Measurements from ENCODE around the gene DNPH1. TPM values are rescaled to one million over a fixed set of nuclear protein-coding genes. Genes with fewer than 3 reads are reported as not detected.

The DNPH1 gene
- total RNA-seq, 1 donor from 2014 or later = 71.6 TPM

DNA sequence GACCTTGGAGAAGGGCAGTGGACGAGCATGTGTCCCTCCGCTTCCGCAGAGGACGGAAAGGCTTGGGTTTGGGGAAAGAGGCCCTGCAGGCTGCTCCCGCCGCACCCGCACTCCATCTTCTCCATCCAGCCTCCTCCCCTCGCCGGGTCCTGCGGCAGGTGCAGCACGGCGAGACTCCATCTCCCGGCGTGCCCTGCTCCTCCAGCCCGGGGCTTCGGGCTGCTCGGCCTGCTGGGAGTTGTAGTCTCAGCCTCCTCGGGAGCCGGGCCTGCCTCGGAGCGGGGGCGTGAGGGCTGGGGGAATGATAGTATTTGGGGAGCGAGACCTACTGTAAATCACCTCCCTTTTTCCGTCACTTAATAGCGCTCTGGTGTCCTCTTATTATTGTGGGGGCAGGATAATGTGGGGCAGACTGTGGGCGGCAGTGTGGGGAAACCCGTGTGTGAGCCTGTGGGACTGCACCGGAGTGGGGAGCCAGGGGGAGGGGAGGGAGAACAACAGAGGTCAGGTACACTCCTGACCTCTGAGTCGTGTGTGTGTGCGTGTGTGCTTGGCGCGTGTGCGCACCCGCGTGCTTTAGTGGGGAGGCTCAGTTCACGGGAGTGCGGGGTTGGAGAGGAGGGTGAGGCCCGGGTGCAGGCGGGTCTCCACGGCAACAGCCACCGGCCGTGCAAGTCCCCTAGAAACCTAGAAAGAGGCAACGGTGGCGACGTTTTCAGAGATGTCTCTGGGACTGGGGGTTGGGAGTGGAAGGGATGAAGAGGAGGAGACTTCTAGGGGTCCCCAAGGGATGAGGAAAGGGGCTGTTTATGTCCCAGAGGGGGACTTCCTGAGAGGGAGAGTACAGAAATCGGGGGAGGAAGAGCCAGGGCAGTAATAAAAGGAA lies 18.1 kb upstream of the DNPH1 start:
- intact Hi-C loops (cut with micrococcal nuclease) = loop anchor here (1.0 to 10.0 kb wide), 4 partner anchors 23 to 327 kb away; partner anchors contain the start of genes POLH, TJAP1 and XPO5
- H3K36me3 Mint-ChIP-seq (ENCODE audit: low read depth) = no peaks in the 10 kb centered on the region

DNA sequence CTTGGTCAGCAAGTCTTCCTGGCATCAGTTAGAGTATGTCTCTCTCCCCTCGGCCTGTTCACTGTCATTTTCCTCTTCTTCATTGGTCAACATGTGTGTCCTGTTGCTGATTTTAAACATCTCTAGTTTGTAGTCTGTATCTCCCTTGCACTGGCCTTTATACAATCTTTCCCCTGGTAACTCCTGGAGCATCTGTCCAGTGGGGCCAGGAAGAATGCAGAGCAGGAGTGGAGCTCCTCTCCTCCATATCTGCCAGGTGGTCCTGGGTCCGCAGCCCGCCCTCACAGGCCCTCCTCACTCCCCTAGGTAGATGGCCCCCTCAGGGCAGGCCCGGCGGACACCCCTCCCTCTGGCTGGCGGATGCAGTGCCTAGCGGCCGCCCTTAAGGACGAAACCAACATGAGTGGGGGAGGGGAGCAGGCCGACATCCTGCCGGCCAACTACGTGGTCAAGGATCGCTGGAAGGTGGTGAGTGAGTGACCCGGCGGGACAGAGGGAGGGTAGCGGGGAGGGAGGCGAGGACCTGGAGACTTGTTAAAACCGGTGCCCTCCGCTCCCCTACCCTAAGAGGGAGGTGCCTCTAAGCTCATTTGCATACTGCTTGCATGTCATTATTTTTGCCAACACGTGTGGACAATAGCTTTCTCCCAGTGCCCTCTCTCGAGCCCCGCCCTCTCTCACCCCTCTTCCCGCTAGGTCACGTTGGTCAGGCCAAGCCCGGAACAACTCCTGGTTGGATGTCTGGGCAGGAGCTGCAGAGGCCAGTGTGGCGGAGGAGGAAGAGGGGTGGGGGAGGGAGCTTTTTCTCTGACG lies 17.2 kb upstream of the DNPH1 start:
- Mint-ChIP-seq H3K4me3 (peak overlapping the region; percentile 77), H3K4me1 (ENCODE audit: low read depth) (peaks cover 21% of the 10 kb centered on the region), H3K36me3 (ENCODE audit: low read depth) (no peaks in the 10 kb centered on the region), H3K27me3 (ENCODE audit: insufficient read depth) (peaks cover 11% of the 10 kb centered on the region), H3K27ac (no peak overlapping the region), H3K9me3 (no peaks in the 10 kb centered on the region)
- intact Hi-C loops (cut with micrococcal nuclease) = loop anchor here (1.0 to 10.0 kb wide), 4 partner anchors 22 to 328 kb away; partner anchors contain the start of genes POLH, TJAP1 and XPO5
- DNase-seq (ENCODE audit: low spot score) = no peak

More for the DNA sequence above, 18.1 kb upstream of the DNPH1 start:
- Mint-ChIP-seq H3K27ac (peak overlapping the region; percentile 85), H3K4me3 (peak overlapping the region; percentile 77), H3K9me3 (no peaks in the 10 kb centered on the region), H3K4me1 (ENCODE audit: low read depth) (peaks cover 21% of the 10 kb centered on the region), H3K27me3 (ENCODE audit: insufficient read depth) (peaks cover 17% of the 10 kb centered on the region)
- peak; percentile 77 for DNase-seq (ENCODE audit: low spot score)

DNA sequence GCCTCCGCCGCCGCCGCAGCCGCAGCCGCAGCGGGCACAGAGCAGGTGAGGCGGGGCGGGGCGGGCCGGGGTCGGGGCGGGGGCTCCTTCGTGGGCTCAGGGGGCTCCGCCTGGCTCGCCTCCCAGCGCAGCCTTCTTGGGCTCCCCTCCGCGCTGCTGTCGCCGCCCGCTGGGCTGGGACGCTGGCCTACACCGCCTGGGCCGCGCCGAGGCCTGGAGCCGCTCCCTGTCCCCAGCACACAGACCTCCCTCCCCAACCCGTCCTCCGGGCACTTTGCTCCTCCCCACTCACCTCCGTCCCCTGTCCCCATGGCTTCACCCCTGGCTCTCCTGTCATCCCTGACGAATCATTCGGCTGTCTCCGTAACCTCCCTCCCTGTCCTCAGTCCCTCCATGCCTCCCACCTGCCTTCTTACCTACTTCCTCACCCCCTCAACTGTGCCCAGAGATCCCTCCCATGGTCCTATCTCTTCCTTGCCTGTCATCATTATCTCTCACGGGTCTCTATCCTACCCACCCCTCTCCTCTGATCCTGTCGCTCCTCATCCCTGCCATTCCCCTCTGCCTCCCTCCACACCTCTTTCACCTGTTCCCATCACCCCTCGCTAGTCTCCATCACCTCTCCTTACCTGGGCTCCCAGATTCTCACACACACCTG lies 14.5 kb upstream of the DNPH1 start:
- Mint-ChIP-seq H3K9me3 (peaks cover 6% of the 10 kb centered on the region), H3K36me3 (ENCODE audit: low read depth) (peaks cover 1% of the 10 kb centered on the region), H3K27ac (no peak overlapping the region), H3K4me3 (no peak overlapping the region), H3K4me1 (ENCODE audit: low read depth) (peaks cover 26% of the 10 kb centered on the region), H3K27me3 (ENCODE audit: insufficient read depth) (peaks cover 17% of the 10 kb centered on the region)
- intact Hi-C loops (cut with micrococcal nuclease) = loop anchor here (10.0 kb wide), 1 partner anchor 331 kb away; the partner anchor contains the start of genes POLH and XPO5
- no peak for DNase-seq (ENCODE audit: low spot score)

DNA sequence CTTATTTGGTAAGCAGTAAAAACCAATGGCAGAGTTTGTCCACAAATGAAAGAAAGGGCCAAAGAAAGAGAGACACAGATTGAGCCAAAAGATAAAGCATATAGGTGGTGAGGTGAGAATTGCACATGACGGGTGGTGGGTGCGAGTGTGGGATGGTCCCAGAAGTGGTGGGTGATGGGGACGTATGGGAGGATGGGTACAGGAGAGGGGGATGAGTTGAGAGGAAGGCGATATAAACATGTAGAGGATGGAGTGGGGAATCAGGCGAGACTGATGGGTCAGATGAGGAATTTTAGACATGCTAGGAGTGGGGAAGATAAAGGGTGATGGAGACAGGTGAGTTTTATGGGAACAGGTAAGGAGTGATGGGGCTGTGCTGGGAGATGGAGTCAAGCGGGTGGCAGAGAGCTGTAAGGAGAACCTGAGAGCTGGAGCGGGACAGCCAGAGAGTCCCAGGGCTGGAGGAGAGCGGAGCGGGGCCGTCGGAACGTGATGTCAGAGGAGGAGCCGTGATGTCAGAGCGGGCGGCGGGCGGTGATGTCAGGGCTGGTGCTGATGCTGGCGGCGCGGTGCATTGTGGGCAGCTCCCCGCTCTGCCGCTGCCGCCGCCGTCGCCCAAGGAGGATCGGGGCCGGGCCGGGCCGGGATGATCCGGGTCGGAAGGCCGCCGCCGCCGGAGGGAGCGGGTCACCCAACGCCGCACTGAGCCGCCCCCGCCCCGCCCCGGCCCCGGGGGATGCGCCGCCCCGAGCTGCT lies 13.8 kb upstream of the DNPH1 start, which contains the start of gene TTBK1:
TTBK1 (plus strand) TSS at position 574 of the 756 bp plus-strand sequence. CDS start 3,180 bp downstream, outside the sequence.
- peak; percentile 31 for DNase-seq (ENCODE audit: low spot score)
- H3K36me3 Mint-ChIP-seq (ENCODE audit: low read depth) = peaks cover 1% of the 10 kb centered on the region

DNA sequence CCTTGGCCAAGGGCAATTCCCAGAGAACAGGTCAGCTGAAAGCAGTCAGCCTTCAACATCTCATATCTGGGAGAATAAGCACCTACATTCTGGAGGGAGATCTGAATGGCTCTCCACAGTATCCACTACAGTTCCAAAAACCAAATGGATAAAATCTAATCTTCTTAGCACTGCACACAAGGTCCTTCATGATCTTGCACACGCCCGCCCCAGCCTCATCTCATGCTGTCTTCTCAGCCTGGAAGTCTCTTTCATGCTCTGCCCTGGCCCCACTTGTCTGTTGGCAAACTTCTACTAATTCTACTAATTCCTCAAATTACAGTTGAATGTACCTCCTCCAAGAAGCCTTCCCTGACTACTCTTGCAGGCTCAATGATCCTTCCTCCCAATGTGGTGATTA lies 12.2 kb upstream of the DNPH1 start:
- Mint-ChIP-seq H3K27me3 (ENCODE audit: insufficient read depth) (peaks cover 24% of the 10 kb centered on the region), H3K36me3 (ENCODE audit: low read depth) (peaks cover 1% of the 10 kb centered on the region), H3K9me3 (peaks cover 6% of the 10 kb centered on the region), H3K27ac (no peak overlapping the region), H3K4me3 (no peak overlapping the region), H3K4me1 (ENCODE audit: low read depth) (peaks cover 15% of the 10 kb centered on the region)
- intact Hi-C loops (cut with micrococcal nuclease) = loop anchor here (10.0 kb wide), 1 partner anchor 333 kb away; the partner anchor contains the start of genes POLH and XPO5
- no peak for DNase-seq (ENCODE audit: low spot score)

More for the DNA sequence above, 13.8 kb upstream of the DNPH1 start, which contains the start of gene TTBK1:
- Mint-ChIP-seq H3K27ac (no peak within 1 kb of the TSS), H3K4me3 (no peak within 1 kb of the TSS), H3K4me1 (ENCODE audit: low read depth) (peaks cover 25% of the 10 kb centered on the region), H3K9me3 (peaks cover 6% of the 10 kb centered on the region), H3K27me3 (ENCODE audit: insufficient read depth) (peaks cover 18% of the 10 kb centered on the region)
- intact Hi-C loops (cut with micrococcal nuclease) = loop anchor here (10.0 kb wide), 1 partner anchor 332 kb away; the partner anchor contains the start of genes POLH and XPO5

DNA sequence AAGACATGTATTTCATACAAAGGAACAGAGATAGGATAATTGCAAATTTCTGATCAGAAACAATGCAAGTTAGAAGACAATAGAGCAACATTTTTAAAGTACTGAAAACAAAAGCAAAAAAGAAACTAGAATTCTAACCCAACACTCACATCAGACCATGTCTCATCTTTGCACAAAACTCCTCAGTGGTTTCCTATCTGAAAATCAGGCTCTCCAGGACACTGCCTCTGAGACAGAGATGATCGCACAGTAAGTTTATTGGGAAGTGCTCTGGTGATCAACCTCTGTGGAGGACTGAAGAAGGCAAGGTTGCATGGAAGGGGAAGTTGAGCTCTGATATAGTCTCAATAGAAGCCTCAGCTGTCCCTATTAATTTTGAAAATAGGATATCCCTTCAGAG lies 11.7 kb upstream of the DNPH1 start:
- Mint-ChIP-seq H3K27ac (no peak overlapping the region), H3K27me3 (ENCODE audit: insufficient read depth) (peaks cover 24% of the 10 kb centered on the region), H3K4me1 (ENCODE audit: low read depth) (peaks cover 15% of the 10 kb centered on the region), H3K4me3 (no peak overlapping the region), H3K9me3 (peaks cover 6% of the 10 kb centered on the region), H3K36me3 (ENCODE audit: low read depth) (peaks cover 1% of the 10 kb centered on the region)
- intact Hi-C loops (cut with micrococcal nuclease) = loop anchor here (10.0 kb wide), 1 partner anchor 334 kb away; the partner anchor contains the start of genes POLH and XPO5
- DNase-seq (ENCODE audit: low spot score) = no peak

DNA sequence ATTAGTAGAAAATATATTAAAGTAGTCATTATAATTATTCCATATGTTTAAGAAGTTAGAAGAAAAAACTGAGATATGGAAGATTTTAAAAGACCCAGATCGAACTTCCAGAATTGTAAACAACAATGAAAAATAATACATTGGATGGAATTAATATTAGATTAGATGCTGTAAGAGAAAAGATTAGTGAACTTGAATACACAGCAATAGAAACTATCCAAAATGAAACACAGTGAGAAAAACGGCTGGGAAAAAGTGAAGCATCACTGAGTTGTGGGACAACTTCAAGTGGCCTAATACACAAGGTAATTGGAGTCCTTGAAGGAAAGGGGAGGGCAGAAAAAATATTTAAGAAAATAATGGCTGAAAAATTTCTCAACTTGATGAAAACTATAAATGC lies 9.8 kb upstream of the DNPH1 start:
- Mint-ChIP-seq H3K4me3 (no peak overlapping the region), H3K36me3 (ENCODE audit: low read depth) (peaks cover 1% of the 10 kb centered on the region), H3K4me1 (ENCODE audit: low read depth) (peaks cover 15% of the 10 kb centered on the region), H3K9me3 (peaks cover 6% of the 10 kb centered on the region), H3K27me3 (ENCODE audit: insufficient read depth) (peaks cover 29% of the 10 kb centered on the region), H3K27ac (no peak overlapping the region)
- DNase-seq (ENCODE audit: low spot score) = no peak
- intact Hi-C loops (cut with micrococcal nuclease) = no loop called here

DNA sequence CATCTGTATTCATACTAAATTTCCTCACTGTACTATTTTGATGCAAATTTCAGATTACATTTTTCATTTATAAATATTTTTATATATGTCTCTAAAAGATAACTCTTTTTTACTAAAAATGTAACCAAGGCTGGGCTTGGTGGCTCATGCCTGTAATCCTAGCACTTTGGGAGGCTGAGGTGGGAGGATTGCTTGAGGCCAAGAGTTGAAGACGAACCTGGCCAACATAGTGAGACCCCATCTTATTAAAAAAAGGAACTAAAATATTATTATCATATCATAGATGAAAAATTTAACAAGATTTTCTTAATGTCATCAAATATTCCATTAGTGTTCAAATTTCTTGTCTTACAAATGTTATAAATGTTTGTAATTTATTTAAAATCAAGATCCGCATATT lies 6.6 kb upstream of the DNPH1 start:
- Mint-ChIP-seq H3K9me3 (peaks cover 6% of the 10 kb centered on the region), H3K4me1 (ENCODE audit: low read depth) (peaks cover 12% of the 10 kb centered on the region)
- intact Hi-C loops (cut with micrococcal nuclease) = no loop called here

DNA sequence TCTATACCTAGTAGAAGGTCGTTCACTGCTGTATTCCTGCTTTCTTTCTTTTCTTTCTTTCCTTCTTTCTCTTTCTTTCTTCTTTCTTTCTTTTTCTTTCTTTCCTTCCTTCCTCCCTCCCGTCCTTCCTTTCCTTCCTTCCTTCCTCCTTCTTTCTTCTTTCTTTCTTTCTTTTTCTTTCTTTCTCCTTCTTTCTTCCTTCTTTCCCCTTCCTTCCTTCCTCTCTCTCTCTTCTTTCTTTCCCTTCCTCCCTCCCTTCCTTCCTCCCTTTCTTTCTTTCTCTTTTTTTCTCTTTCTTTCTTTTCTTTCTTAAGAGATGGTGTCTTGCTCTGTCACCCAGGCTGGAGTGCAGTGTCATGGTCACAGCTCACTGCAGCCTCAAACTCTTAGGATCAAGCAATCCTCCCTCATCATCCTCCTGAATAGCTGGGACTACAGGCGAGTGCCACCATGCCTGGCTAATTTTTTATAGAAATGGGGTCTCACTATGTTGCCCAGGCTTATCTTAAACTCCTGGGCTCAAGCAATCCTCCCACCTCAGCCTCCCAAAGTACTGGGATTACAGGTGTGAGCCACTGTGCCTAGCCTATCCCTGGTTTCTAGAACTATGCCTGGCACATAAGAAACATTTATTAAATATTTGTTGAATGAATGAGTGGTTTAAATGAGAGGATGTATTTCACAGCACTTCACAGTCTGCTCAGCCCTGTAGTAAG lies 2.6 kb upstream of the DNPH1 start:
- Mint-ChIP-seq H3K36me3 (ENCODE audit: low read depth) (peaks cover 7% of the 10 kb centered on the region), H3K4me3 (peak overlapping the region; percentile 8), H3K4me1 (ENCODE audit: low read depth) (peaks cover 24% of the 10 kb centered on the region), H3K27me3 (ENCODE audit: insufficient read depth) (peaks cover 28% of the 10 kb centered on the region), H3K9me3 (no peaks in the 10 kb centered on the region), H3K27ac (no peak overlapping the region)
- no peak for DNase-seq (ENCODE audit: low spot score)
- intact Hi-C loops (cut with micrococcal nuclease) = no loop called here

More for the DNA sequence above, 6.6 kb upstream of the DNPH1 start:
- Mint-ChIP-seq H3K27ac (no peak overlapping the region), H3K4me3 (no peak overlapping the region), H3K36me3 (ENCODE audit: low read depth) (peaks cover 1% of the 10 kb centered on the region), H3K27me3 (ENCODE audit: insufficient read depth) (peaks cover 49% of the 10 kb centered on the region)
- DNase-seq (ENCODE audit: low spot score) = no peak

DNA sequence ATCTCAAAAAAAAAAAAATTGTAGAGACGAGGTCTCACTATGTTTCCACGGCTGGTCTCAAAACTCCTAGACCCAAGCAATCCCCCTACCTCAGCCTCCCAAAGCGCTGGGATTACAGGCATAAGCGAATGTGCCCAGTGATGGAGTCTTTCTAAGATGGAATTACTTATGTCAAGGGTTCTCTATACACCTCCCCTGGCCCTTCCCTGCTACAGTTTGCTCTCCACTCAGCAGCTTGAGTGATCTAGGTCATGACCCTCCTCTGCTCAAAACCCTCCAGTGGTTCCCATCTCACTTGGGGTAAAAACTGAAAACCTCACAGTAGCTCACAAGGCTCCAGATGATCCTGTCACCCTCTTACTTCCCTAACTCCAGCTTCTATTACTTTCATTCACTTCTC lies 1.8 kb upstream of the DNPH1 start:
- Mint-ChIP-seq H3K27me3 (ENCODE audit: insufficient read depth) (peaks cover 28% of the 10 kb centered on the region), H3K9me3 (no peaks in the 10 kb centered on the region), H3K27ac (no peak overlapping the region), H3K4me3 (peak overlapping the region; percentile 8), H3K36me3 (ENCODE audit: low read depth) (peaks cover 15% of the 10 kb centered on the region), H3K4me1 (ENCODE audit: low read depth) (peaks cover 31% of the 10 kb centered on the region)
- intact Hi-C loops (cut with micrococcal nuclease) = no loop called here
- DNase-seq (ENCODE audit: low spot score) = no peak

All from activated T-helper 1 cell treated with anti-CD3 and anti-CD28 coated beads, Interleukin-12 subunit alpha, Interleukin-12 subunit beta, Interleukin-2, Interleukin-4 antibody, amounts not matched to agents 30 ng/mL and 10 ng/mL and 1 ng/mL, durations not matched to agents 14 hours and 24 hours and 36 hours (primary cell).